SKM-1 (cell line): ENCODE results near the gene HS6ST1.
A peak's percentile ranks its signal among the peaks of the same experiment; 100 is the strongest.
"Not testable (repeated sequence)": the region's sequence is repeated elsewhere in the genome, so short reads cannot be mapped to it uniquely, and the experiment has no call there.

Experiments used
- DNase-seq: peaks from one replicate; lab custom pipeline; 2025; ENCODE audit not compliant: unreplicated experiment; lab: John Stamatoyannopoulos, UW

HS6ST1 gene

DNA sequence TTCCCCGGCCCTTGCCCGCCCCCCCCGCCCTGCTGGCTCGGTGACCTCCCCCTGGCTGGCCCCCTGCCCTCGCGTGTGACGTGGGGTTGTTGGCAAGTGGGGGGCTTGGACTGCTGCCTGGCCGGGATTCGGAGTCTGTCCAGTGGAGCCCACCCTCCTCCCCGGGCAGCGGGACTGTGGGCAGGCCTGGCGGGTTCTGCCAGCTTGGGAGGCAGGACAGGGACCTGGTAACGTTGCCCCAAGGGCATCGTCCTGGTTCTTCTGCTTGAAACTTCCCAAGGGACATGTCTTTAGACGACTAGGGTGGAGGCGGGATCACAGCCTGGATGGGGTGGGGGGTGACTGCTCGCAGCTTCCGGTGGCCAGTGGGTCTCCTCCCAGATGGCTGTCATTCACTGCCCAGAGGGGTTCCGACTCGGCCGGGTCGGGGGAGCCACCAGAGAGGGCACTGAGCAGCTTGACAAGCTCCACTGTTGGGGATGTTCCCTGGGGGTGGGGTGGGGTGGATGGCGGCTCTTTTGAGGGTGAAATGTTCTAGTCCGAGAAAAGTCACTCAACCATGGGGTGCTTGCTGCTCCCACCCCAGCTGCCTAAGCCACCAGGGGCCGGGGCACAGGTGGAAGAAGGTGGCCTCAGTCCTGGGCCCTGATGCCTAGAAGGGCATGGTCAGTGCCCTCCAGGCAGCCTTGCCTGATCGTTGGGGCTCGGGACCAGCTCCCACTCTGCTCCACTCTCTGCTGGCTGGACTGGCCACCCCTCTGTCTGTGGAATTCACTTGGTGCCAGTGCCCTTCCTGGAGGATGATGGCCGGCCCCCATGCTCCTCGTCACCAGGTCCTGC is 4.3 kb upstream of the HS6ST1 start:
- no peak for DNase-seq

DNA sequence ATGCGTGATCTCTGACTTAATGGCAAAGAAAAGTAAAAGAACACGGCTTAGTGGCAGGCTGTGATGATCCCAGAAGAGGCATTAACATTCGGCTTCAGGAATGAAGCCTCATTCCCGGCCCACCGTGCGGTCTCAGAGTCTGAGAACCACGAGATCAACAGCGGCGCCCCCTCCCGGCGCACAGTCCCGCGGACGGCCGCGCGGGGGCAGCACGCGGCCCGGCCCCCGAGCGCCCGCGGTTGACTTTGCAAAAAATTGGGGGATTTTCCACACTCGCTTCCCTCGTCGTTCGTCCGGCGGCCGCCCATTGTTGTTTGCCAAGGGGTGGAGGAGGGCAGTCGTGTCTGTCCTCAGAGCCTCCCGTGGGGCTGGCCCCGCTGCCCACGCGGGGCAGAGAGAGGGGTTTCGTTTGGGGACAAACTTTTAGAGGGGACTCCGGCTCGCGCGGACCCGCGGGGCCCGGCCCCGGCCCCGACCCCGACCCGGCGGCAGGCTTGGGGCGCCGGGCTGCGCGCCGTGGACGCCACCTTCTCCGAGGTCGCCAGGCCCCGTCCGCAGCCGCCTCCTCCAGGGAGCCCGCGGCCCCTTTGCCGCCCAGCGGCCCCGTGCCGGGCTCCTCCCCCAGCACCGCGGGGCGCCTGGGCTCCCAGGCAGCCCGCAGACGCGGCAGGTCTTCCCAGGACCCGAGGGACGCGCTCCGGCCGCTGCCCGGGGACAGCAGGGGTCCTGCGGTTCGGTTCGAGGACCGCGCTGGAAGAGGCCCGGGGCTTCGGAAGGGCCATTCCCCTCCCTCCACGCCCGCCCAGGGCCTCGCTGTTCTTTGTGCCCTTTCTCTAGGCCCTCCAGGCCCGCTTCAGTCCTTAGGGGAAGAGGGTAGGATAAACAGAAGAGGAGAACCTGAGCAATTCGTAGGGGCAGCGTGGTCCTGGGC is 3.4 kb upstream of the HS6ST1 start:
- peak; percentile 58 for DNase-seq

DNA sequence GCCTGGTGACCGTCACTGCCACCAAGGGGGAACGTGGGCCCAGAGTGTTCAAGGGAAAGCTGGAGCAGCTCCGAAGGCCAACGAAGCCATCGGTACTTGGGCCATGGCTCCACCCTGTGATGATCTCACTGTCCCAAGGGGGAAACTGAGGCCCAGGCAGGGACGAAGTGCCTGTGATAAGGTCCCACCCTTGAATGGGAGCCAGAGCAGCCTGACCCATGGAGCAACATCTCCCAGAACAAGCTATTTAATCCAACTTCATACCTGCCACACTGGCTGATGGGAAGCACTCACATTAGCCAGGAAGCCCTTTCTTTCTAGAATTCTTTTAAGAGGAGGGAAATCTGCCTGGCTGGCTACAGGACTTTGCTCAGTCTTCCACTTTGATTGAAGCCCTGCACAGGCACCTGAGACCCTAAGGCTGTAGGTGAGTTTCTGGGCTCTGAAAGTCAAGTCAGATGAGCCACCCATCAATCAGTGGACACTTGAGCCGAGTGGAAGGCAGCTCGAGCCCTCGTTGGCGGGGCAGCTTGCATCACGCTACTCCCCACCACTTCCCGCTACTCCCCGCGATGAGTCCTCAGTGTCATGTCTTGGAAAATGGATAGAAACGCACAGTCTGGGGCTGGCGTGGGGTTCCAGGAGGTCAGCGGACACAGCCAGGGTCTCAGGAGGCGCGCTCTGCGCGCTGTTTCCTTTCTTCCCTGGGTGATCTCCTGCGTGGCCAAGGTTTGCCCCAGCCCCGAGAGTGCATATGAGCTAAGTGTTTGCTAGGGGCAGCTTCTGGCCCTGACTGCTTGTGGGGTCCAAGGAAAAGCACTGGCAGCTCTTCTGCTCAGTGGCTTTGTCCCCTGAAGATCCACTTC is 2.5 kb upstream of the HS6ST1 start:
- no peak for DNase-seq

DNA sequence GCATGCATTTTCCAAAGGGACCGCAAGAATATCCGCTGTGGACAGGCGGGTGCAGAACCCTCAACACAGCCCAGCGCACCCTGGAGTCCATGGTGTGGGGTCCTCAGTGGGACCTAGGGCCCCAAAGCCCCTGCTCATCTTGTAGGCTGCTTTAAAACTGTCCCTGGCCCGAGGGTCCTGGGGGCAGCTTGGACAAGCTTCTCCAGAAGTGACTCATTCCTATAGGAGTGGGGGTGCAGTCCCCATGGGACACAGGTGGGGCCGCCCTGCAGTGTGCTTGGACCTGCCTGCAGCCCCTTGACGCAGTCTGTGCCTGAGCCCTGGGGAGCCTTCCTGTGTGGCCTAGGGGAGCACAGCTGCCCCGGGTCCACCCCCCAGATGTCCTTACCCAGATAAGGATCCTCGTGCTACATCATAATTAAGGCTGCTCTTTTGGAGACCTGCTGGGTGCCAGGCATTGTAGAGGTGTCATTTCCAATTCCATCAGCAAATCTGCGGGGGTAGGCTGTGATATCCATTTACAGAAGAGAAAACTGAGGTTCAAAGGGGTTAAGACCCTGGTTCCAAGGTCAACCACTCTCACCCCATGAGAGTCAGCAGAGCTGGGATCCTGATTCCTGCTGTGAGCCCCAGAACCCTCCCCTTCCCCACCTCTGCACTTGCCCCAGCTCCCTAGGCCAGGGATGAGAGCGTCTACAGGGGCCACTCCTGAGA is 1.7 kb upstream of the HS6ST1 start:
- DNase-seq = no peak

DNA sequence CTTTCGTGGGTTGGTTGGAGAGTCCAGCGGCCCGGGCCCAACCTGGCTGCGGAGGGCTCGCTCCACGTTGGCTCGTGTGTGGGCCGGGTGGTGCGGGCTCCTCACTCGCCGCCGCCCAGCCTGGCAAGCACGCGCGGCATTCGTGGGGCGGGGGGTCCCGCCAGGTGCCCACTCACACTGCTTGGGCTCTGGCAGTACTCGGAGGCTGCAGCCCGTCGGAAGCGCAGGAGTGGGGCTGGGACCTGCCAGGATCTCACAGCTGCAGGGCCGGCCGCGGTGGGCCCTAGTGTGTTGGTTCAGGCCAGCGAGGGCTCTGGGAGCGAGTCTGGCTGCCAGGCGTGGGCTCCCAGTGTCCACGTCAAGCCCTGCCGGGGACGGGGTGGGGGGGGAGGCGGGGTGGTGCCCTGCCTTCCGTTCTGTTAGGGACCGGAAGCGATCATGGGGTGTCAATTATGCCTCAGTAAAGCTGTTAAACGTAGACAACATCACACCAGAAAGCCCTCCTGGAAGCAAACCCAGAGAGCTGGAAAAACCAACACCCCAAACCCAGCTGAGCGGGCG is 1.0 kb upstream of the HS6ST1 start:
- DNase-seq = no peak

DNA sequence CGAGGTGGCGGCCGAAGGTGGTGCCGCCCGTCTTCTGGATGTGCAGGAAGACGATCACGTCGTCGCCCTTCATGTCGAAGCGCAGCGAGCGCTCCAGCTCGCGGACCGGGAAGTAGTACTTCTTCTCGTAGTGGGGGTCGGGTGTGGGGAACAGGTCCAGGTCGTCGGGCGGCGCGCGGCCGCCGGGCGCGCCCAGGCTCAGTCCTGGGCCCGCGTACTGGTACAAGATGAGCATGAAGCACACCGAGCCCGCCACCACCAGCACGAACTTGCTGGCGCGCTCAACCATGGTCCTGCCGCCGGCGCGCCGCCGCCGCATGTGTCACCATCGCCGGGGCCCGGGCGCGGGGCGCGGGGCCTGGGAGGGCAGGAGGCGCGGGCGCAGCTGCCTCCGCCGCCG is 423 bp downstream of the HS6ST1 start:
- DNase-seq = not testable (repeated sequence)

DNA sequence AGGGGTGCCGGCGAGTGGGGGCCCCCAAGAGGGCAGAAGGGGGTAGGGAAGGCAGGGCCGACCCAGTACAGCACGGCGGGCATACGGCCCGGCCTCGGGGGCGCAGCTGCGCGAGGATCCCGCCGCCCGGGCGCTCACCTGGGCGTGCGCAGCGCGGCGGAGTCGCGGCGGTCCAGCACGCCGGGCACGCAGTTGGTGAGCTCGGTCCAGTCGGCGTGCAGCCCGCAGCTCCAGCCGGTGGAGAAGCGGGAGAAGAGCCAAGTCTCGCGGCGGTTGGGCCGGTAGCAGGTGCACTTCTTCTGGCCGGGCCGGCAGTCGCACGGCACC is 806 bp downstream of the HS6ST1 start:
- not testable (repeated sequence) for DNase-seq

DNA sequence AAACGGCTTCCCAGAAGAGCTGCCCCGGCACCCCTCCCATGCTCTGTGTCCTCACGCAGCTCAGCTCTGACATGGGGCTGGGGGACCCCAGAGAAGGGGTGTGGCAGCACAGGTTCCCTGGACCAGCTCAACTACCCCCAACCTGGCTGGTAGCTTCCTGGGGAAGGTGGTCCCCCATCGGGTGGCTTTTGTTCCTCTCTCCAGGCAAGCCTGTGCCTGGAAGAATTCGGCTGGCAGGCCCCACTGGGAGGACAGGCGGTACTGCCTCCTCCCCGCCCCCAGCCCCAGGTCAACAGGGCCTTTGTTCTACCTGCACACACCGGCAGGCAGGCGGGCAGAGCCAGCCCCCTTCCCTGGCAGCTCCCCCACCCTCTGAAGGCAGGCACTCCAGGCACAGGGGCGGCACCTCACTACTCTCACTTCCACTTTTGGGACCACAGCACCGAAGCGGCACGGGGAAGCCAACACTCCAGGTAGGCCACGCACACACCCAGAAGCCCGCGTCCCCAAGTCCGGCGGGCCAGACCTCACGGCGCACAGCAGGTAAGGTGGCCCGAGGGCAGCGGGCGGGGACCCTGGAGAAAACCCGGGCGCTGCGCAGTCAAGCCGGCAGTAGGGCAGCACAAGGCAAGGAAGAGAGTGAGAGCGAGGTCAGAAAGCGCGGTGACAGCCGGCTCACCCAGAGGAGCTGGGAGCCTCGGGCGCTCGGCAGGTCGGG is 1.3 kb downstream of the HS6ST1 start:
- no peak for DNase-seq

DNA sequence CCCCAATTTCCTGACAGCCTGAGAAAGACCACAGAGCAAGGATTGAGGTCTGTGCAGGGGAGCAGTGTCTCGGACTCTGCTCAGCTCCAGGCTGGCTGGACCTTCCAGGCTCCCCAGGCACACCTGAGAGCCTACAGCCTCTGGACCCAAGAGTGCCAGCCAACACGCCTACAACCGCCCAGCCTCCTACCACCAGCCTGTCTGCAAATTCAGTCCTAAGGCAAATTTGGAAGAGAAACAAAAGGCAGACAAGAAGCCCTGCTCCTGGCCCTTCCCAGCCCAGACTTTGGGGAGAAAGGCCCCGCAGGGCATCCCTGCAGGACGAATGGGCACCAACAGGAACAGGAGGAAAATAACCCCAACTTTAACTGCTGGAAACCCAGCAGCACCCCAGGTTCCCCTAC is 1.9 kb downstream of the HS6ST1 start:
- DNase-seq = no peak

DNA sequence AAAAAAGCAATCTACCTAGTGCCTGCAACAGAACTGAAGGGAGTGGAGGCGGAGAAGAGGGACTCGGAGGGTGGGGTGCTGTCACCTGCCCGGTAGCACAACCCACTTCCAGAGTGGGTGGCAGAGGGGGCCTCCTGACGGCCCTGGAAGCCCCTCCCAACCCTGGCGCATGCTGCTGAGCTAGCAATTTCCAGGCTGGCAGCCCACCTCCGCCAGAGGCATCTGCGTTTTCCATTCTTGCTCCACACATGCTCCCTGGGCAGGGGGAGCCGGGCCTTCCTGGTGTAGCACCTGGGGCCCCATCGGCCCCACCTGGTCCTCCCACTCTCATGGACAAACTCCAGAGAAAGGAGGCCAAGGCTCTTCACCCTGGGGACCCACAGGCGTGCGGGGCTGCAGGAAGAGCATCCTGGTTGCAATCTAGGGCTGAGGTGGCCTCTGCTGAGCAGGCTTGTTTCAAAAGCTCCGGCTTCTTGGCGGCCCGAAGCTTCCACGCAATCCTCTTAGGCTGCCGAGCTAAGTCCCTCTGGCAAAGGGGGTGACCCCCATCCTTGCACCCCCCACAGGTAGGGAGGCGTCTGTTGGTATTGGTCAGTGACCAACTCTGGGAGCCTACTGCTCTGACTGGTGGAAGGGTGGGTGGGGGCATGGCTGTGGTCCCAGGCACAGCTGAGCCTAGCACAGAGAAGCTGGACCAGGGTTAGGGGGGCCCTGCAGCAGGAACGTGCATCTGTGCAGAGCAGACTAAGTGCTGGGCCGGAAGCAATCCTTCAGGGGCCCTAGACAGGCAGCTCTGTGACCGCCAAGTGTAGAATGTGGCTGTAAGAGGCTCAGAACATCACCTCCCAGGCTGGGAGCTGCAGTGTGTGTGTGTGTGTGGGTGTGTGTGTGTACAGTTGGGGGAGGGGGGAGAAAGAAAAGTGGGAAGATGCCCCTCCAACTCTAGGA is 2.6 kb downstream of the HS6ST1 start:
- no peak for DNase-seq

DNA sequence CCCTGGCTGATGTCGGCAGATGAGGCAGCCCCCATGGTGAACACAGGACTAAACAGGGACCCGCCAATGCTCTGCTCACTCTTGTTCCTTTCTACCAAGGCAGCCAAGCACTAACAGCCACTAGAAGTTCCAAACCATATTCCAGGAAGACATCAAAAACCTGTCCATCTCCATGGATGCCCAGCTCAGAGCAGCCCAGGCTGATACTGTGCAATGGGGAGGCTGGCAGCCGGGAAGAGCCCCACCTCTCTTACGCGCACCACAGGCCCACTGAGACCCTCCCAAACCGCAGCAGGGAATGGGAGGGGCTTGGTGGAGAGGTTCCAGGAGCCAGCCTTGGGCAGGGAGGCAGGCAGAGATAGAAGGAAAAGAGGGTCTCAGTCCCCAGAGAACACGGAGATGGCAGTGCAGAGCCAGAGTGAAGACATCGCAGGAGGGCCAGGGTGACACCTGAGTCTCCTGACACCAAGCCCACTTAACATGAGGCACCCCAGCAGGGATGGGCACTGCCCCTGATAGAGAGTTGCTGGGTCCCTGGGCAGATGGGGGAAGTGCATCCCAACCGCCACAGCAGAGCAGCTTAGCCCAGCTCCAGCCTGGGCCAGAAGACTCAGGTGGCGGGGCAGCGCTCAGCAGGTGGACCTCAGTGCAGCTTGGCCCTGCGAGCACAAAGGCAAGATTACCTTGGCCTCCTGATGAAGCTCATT is 3.4 kb downstream of the HS6ST1 start:
- DNase-seq = no peak

DNA sequence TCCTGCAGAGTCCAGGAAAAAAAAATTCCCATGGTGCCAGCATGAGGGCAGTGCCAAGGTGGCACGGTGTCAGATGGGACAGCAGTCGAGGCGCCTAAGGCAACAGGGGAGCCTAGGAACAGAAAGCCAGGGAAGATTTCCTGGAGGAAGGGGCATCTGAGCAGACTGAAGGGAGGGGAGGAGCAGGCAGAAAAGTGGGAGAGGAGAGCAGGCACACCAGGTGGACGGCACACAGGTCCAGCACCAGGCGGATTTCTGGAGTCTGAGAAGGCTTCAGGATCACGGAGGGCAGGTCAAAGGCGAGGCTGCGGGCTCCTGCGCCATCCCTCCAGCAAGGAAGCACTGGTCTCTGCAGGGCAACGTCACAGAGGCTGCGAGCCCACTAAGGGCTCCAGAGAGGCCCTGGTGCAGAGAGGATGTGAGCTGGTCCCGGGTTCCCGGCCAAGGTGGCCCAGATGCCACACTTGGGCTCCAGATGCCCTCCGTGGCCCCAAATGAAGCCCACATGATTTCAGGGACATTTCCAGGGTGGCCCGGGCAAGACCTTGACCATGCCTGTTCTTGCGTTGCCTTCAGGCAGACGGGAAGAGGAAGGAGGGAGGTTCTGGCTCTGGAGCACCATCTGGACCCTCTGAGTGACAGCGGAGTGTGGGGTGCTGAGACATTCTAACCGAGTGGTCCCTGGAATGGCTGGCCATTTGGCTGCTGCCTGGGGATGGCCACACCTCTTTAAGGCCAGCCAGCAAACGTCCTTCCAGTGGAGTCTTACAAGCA is 4.1 kb downstream of the HS6ST1 start:
- DNase-seq = no peak

DNA sequence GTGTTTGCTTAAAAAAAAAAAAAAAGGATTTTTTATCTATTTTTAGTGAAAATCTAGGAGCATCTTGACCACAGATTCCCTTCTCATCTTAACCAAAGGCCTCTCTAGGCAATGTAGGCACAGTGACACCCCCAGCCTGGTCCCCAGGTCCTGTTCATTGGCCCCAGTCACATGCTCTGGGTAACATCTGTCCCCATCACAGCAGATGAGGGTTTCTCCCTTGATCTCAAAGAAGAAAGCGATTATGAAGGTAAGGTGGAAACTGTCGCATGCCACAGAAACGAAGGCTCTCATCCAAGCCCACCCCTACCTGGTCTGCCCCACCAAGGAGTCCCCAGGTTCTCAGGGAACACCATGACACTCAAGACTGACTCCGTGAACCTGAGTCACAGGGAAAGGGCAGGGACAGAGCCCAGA is 4.7 kb downstream of the HS6ST1 start:
- DNase-seq = no peak

DNA sequence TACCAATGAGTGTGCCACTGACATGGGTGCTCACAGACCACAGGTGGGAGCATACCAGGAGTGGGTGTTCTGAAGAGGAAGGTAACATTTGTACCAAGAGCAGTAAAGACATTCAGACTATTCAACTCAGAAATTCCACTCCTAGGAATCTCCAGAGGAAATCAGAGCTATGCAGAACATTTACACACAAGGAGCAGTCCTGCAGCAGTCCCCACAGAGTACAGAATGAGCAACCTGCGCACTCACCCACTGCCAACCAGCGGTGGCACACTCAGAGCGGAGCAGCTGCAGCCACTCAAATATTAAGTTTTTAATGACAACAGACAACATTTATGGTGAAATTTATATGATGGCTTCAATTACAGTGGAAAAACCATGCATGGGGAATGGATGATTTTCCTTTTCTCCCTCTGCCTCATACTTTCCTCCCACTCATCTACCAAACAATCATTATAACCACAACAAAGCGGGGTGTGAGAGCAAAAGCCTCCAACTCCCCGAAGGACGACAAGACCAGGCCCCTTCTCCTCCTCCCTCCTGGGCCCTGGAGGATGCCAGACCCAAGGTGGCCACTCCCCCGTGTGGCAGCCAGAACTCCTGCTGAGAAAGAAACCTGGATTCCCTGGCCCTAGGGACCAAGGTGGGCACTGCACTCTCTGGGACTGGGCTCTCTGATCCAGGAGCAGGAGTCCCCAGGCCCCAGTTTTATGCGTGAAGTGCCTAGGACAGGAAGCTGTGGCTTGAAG is 5.4 kb downstream of the HS6ST1 start:
- no peak for DNase-seq

DNA sequence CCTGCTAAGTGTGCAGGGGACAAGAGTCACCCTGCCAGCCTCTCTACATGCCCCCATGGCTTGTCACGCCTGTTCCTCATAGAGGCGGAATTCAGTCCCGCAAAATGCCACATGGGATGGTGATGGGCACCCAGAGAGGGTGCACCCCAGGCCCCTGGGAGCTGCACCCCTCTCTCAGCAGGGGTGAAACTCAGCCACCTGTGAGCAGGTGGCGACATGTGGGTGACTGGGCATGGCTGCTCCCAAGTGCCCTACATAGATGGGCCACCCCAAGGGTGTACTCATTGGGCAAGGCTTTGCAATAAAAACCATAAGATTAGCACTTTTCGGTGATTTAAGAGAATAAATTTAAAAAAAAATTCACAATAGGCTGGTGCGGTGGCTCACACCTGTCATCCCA is 6.3 kb downstream of the HS6ST1 start:
- DNase-seq = no peak

DNA sequence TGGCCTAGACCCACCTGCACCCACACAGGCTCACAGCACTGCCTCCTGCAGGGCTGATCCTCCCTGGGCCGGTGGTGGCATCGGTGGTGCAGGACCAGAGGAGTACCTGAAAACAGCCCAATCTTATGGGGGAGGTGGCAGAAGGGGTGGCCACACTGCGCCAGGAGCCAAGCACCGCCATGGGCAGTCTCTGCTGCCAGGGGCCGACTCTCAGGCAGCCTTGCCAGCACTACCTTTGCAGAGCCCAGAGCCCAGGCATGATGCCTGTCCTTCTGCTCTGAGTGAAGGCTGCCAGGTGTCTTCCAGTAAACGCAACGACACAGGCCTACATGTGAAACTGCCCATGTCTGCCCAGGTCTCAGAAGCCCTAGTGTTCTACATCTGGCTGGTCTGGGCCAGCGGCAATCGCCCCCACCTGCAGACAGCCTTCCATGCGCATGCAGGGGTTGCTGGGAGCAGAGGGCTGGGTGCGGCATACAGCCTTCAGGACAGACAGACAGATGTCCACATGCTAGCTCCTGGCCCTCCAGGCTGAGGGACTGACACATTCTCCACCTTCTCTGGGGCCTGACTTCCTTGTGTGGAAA is 6.8 kb downstream of the HS6ST1 start:
- no peak for DNase-seq
